Measurements from ENCODE around the gene SLC11A2. TPM values are rescaled to one million over a fixed set of nuclear protein-coding genes. Genes with fewer than 3 reads are reported as not detected.
"Not testable (repeated sequence)": the region's sequence is repeated elsewhere in the genome, so short reads cannot be mapped to it uniquely, and the experiment has no call there.

The SLC11A2 gene
- total RNA-seq, 1 donor from 2014 or later: 62.9 TPM

- Mint-ChIP-seq H3K27ac (peak overlapping the region; percentile 43), H3K27me3 (ENCODE audit: low read depth) (no peaks in the 10 kb centered on the region), H3K4me3 (ENCODE audit: low read depth) (no peak overlapping the region), H3K4me1 (ENCODE audit: low read depth) (peaks cover 38% of the 10 kb centered on the region), H3K36me3 (ENCODE audit: low read depth) (peaks cover 43% of the 10 kb centered on the region), H3K9me3 (no peaks in the 10 kb centered on the region)
- intact Hi-C loops (cut with micrococcal nuclease): no loop called here
- DNase-seq (ENCODE audit: low spot score): no peak
Observed at GRCh38 chr12:50981319-50982239, 44.6 kb downstream of the SLC11A2 start.

GRCh38 chr12:50980545-50980944, 45.6 kb downstream of the SLC11A2 start:
- intact Hi-C loops (cut with micrococcal nuclease): no loop called here
- DNase-seq (ENCODE audit: low spot score): no peak
- peaks cover 33% of the 10 kb centered on the region for H3K4me1 Mint-ChIP-seq (ENCODE audit: low read depth)
- H3K9me3 Mint-ChIP-seq: no peaks in the 10 kb centered on the region
- H3K4me3 Mint-ChIP-seq (ENCODE audit: low read depth): no peak overlapping the region
- peaks cover 44% of the 10 kb centered on the region for H3K36me3 Mint-ChIP-seq (ENCODE audit: low read depth)
- H3K27me3 Mint-ChIP-seq (ENCODE audit: low read depth): no peaks in the 10 kb centered on the region
- peak overlapping the region; percentile 92 for H3K27ac Mint-ChIP-seq

- Mint-ChIP-seq H3K27ac (peak overlapping the region; percentile 92), H3K36me3 (ENCODE audit: low read depth) (peaks cover 53% of the 10 kb centered on the region), H3K9me3 (no peaks in the 10 kb centered on the region), H3K4me1 (ENCODE audit: low read depth) (peaks cover 25% of the 10 kb centered on the region), H3K4me3 (ENCODE audit: low read depth) (no peak overlapping the region), H3K27me3 (ENCODE audit: low read depth) (no peaks in the 10 kb centered on the region)
- intact Hi-C loops (cut with micrococcal nuclease): no loop called here
- DNase-seq (ENCODE audit: low spot score): peak; percentile 14
Observed at GRCh38 chr12:50979369-50980052, 46.7 kb downstream of the SLC11A2 start.

- intact Hi-C loops (cut with micrococcal nuclease): no loop called here
- peaks cover 7% of the 10 kb centered on the region for H3K9me3 Mint-ChIP-seq
Observed at GRCh38 chr12:50971946-50972345, 54.2 kb downstream of the SLC11A2 start.

GRCh38 chr12:50964432-50964831, 61.8 kb downstream of the SLC11A2 start:
- Mint-ChIP-seq H3K4me1 (ENCODE audit: low read depth) (peaks cover 10% of the 10 kb centered on the region), H3K27ac (no peak overlapping the region), H3K9me3 (no peaks in the 10 kb centered on the region), H3K36me3 (ENCODE audit: low read depth) (peaks cover 8% of the 10 kb centered on the region), H3K4me3 (ENCODE audit: low read depth) (no peak overlapping the region), H3K27me3 (ENCODE audit: low read depth) (no peaks in the 10 kb centered on the region)
- no peak for DNase-seq (ENCODE audit: low spot score)
- intact Hi-C loops (cut with micrococcal nuclease): no loop called here

More at GRCh38 chr12:50971946-50972345, 54.2 kb downstream of the SLC11A2 start:
- peaks cover 58% of the 10 kb centered on the region for H3K36me3 Mint-ChIP-seq (ENCODE audit: low read depth)
- no peak for DNase-seq (ENCODE audit: low spot score)
- no peaks in the 10 kb centered on the region for H3K27me3 Mint-ChIP-seq (ENCODE audit: low read depth)
- H3K4me3 Mint-ChIP-seq (ENCODE audit: low read depth): no peak overlapping the region
- no peaks in the 10 kb centered on the region for H3K4me1 Mint-ChIP-seq (ENCODE audit: low read depth)
- H3K27ac Mint-ChIP-seq: no peak overlapping the region

GRCh38 chr12:50961708-50962107, 64.5 kb downstream of the SLC11A2 start:
- Mint-ChIP-seq H3K4me1 (ENCODE audit: low read depth) (peaks cover 10% of the 10 kb centered on the region), H3K36me3 (ENCODE audit: low read depth) (peaks cover 2% of the 10 kb centered on the region), H3K27me3 (ENCODE audit: low read depth) (no peaks in the 10 kb centered on the region), H3K9me3 (no peaks in the 10 kb centered on the region), H3K27ac (no peak overlapping the region), H3K4me3 (ENCODE audit: low read depth) (no peak overlapping the region)
- DNase-seq (ENCODE audit: low spot score): no peak
- intact Hi-C loops (cut with micrococcal nuclease): no loop called here

- Mint-ChIP-seq H3K4me3 (ENCODE audit: low read depth) (no peak overlapping the region), H3K36me3 (ENCODE audit: low read depth) (no peaks in the 10 kb centered on the region), H3K4me1 (ENCODE audit: low read depth) (peaks cover 10% of the 10 kb centered on the region), H3K27me3 (ENCODE audit: low read depth) (no peaks in the 10 kb centered on the region), H3K27ac (no peak overlapping the region), H3K9me3 (no peaks in the 10 kb centered on the region)
- no peak for DNase-seq (ENCODE audit: low spot score)
- intact Hi-C loops (cut with micrococcal nuclease): no loop called here
Observed at GRCh38 chr12:50960130-50960529, 66.1 kb downstream of the SLC11A2 start.

GRCh38 chr12:50955697-50956096, 70.5 kb downstream of the SLC11A2 start:
- no peaks in the 10 kb centered on the region for H3K27me3 Mint-ChIP-seq (ENCODE audit: low read depth)
- no peak overlapping the region for H3K4me3 Mint-ChIP-seq (ENCODE audit: low read depth)
- H3K27ac Mint-ChIP-seq: no peak overlapping the region
- H3K36me3 Mint-ChIP-seq (ENCODE audit: low read depth): no peaks in the 10 kb centered on the region
- DNase-seq (ENCODE audit: low spot score): no peak
- H3K9me3 Mint-ChIP-seq: no peaks in the 10 kb centered on the region
- peaks cover 7% of the 10 kb centered on the region for H3K4me1 Mint-ChIP-seq (ENCODE audit: low read depth)
- intact Hi-C loops (cut with micrococcal nuclease): no loop called here

GRCh38 chr12:50955288-50955687, 70.9 kb downstream of the SLC11A2 start:
- Mint-ChIP-seq H3K36me3 (ENCODE audit: low read depth) (no peaks in the 10 kb centered on the region), H3K4me1 (ENCODE audit: low read depth) (peaks cover 5% of the 10 kb centered on the region), H3K27ac (no peak overlapping the region), H3K27me3 (ENCODE audit: low read depth) (no peaks in the 10 kb centered on the region), H3K9me3 (no peaks in the 10 kb centered on the region), H3K4me3 (ENCODE audit: low read depth) (no peak overlapping the region)
- DNase-seq (ENCODE audit: low spot score): no peak
- intact Hi-C loops (cut with micrococcal nuclease): no loop called here

- intact Hi-C loops (cut with micrococcal nuclease); H3K4me1 Mint-ChIP-seq (ENCODE audit: low read depth); H3K36me3 Mint-ChIP-seq (ENCODE audit: low read depth); H3K9me3 Mint-ChIP-seq; H3K27me3 Mint-ChIP-seq (ENCODE audit: low read depth); H3K27ac Mint-ChIP-seq; DNase-seq (ENCODE audit: low spot score); H3K4me3 Mint-ChIP-seq (ENCODE audit: low read depth): not testable (repeated sequence)
Observed at GRCh38 chr12:50954789-50955188, 71.4 kb downstream of the SLC11A2 start.

- no peaks in the 10 kb centered on the region for H3K9me3 Mint-ChIP-seq
- H3K27me3 Mint-ChIP-seq (ENCODE audit: low read depth): no peaks in the 10 kb centered on the region
- H3K4me3 Mint-ChIP-seq (ENCODE audit: low read depth): no peak overlapping the region
- intact Hi-C loops (cut with micrococcal nuclease): no loop called here
- H3K27ac Mint-ChIP-seq: no peak overlapping the region
- no peaks in the 10 kb centered on the region for H3K4me1 Mint-ChIP-seq (ENCODE audit: low read depth)
- H3K36me3 Mint-ChIP-seq (ENCODE audit: low read depth): no peaks in the 10 kb centered on the region
- DNase-seq (ENCODE audit: low spot score): no peak
Observed at GRCh38 chr12:50953047-50953446, 73.1 kb downstream of the SLC11A2 start.

- no peak within 1 kb of the TSS for H3K4me3 Mint-ChIP-seq (ENCODE audit: low read depth)
- intact Hi-C loops (cut with micrococcal nuclease): no loop called here
- H3K4me1 Mint-ChIP-seq (ENCODE audit: low read depth): no peaks in the 10 kb centered on the region
- DNase-seq (ENCODE audit: low spot score): no peak
- H3K27ac Mint-ChIP-seq: no peak within 1 kb of the TSS
- no peaks in the 10 kb centered on the region for H3K9me3 Mint-ChIP-seq
- H3K36me3 Mint-ChIP-seq (ENCODE audit: low read depth): no peaks in the 10 kb centered on the region
- no peaks in the 10 kb centered on the region for H3K27me3 Mint-ChIP-seq (ENCODE audit: low read depth)
Observed at GRCh38 chr12:50952510-50952909, 73.7 kb downstream of the SLC11A2 start, which contains the start of gene HIGD1C. Gene HIGD1C (plus strand): TSS chr12:50952544. CDS start chr12:50953999, 1,455 bp downstream.

- H3K4me3 Mint-ChIP-seq (ENCODE audit: low read depth): no peak overlapping the region
Observed at GRCh38 chr12:50951112-50951511, 75.1 kb downstream of the SLC11A2 start.

More at GRCh38 chr12:50951112-50951511, 75.1 kb downstream of the SLC11A2 start:
- intact Hi-C loops (cut with micrococcal nuclease): no loop called here
- Mint-ChIP-seq H3K27me3 (ENCODE audit: low read depth) (no peaks in the 10 kb centered on the region), H3K9me3 (no peaks in the 10 kb centered on the region), H3K27ac (no peak overlapping the region), H3K4me1 (ENCODE audit: low read depth) (no peaks in the 10 kb centered on the region), H3K36me3 (ENCODE audit: low read depth) (no peaks in the 10 kb centered on the region)
- no peak for DNase-seq (ENCODE audit: low spot score)
